Non-pigmented ciliary epithelial cell (primary cell): ENCODE measurements around the gene CLCC1.

Source experiments
- DNase-seq: peaks from one replicate; pipeline ENCODE4 v3.0.0-alpha.2; 2010; ENCODE audit warnings: low read depth

Gene CLCC1

GRCh38 chr1:108916788-108917187 lies 46.5 kb downstream of the CLCC1 start:
- no peak for DNase-seq
